GM13976 (cell line): ENCODE results near the gene CIT.

Experiments
- DNase-seq: peaks from one replicate; pipeline ENCODE4 v3.0.0; 2012; ENCODE audit warnings: low spot score
- in situ Hi-C: fragments of 300-500 bp; cut with MboI; formaldehyde crosslinking; loops from one replicate; pipeline ENCODE4 v1.12.0; 2022; ENCODE audit warnings: low sequenced_read_pairs, mixed read lengths, inconsistent platforms; ENCODE audit not compliant: unreplicated experiment
- TF ChIP-seq, protein P1 (sequence below): IDR thresholded peaks from 2 replicates; pipeline ENCODE4 v1.5.1; 2012; ENCODE audit warnings: borderline replicate concordance, mild to moderate bottlenecking; ENCODE audit not compliant: insufficient read depth; ENCODE audit errors: extremely low read depth, missing control alignments, control extremely low read depth

Gene CIT

GRCh38 chr12:119686776-119687175 is 190.3 kb downstream of the CIT start:
- TF ChIP-seq, protein P1, sequence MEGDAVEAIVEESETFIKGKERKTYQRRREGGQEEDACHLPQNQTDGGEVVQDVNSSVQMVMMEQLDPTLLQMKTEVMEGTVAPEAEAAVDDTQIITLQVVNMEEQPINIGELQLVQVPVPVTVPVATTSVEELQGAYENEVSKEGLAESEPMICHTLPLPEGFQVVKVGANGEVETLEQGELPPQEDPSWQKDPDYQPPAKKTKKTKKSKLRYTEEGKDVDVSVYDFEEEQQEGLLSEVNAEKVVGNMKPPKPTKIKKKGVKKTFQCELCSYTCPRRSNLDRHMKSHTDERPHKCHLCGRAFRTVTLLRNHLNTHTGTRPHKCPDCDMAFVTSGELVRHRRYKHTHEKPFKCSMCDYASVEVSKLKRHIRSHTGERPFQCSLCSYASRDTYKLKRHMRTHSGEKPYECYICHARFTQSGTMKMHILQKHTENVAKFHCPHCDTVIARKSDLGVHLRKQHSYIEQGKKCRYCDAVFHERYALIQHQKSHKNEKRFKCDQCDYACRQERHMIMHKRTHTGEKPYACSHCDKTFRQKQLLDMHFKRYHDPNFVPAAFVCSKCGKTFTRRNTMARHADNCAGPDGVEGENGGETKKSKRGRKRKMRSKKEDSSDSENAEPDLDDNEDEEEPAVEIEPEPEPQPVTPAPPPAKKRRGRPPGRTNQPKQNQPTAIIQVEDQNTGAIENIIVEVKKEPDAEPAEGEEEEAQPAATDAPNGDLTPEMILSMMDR: no peak
- in situ Hi-C loops: no loop called here
- no peak for DNase-seq

GRCh38 chr12:119686355-119686754 is 190.8 kb downstream of the CIT start:
- in situ Hi-C loops: no loop called here
- DNase-seq: no peak
- TF ChIP-seq, protein P1: no peak

GRCh38 chr12:119685375-119685774 is 191.7 kb downstream of the CIT start:
- in situ Hi-C loops: no loop called here
- no peak for DNase-seq
- TF ChIP-seq, protein P1: no peak

DNA sequence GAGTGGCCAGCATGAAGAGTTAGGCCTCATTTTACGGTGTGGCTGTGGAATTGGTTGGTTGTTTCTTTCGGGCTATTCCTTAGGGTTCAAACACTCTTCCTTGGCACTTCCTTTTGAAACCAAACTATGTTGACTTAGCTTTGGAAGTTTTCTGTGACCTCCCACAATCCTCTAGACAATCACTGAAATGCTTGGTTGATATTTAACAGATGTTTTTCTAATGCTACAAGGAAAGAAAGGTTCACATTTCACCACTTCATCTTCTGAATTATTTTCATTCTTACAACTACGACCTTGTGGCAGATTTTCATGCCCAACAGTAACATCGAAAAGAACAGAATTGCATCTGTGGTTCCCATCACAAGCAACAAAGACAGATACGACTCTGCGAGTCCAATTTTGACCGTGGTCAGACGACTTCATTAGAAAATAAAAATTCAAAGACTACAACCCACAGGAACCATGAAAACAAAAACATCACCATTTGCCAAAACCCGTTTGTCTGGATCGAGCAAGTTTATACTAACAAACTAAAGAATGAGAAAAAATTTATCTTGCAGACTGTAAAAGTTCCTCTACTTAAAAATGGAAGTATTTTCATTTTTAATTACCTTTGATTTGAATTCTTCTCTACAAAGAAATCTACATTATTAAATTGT is 192.3 kb downstream of the CIT start:
- TF ChIP-seq, protein P1: no peak
- in situ Hi-C loops: no loop called here
- no peak for DNase-seq

GRCh38 chr12:119683816-119684215 is 193.3 kb downstream of the CIT start:
- TF ChIP-seq, protein P1: no peak
- DNase-seq: no peak
- in situ Hi-C loops: no loop called here

DNA sequence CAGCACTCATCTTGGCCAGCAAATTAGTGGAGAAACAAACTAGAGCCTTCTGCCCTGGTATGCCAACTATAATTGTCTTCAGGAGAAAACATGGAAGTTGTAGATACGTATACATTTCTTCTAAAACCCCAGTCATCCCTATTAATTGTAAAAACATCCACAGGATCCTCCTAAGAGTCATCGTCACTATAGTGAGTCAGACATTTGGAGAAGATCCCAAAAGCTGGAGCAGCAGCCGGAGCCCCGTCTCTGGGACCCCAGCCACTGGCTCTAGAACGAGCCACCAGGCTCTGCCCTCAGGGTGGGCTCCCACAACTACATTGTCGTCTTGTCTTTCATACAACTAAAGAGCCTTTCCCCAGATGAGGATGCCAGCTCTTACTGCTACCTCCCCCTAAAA is 193.7 kb downstream of the CIT start:
- DNase-seq: no peak
- in situ Hi-C loops: no loop called here
- TF ChIP-seq, protein P1: no peak
